CD14-positive monocyte (primary cell): ENCODE results near the gene METTL25. TPM values are rescaled to one million over a fixed set of nuclear protein-coding genes. Genes with fewer than 3 reads are reported as not detected.

Experiments used
- DNase-seq, 3 donors: peaks; one replicate each; pipeline ENCODE4 v3.0.0-alpha.2; 2011 to 2022
- H2AFZ ChIP-seq: 2 replicates; pipeline ENCODE4 v1.6.0; 2012; ENCODE audit warnings: mild to moderate bottlenecking, low read depth, low read length, inconsistent platforms; ENCODE audit not compliant: insufficient read depth, poor library complexity, severe bottlenecking
- H3K27ac ChIP-seq, 2 donors: 1 replicate in 1 of 2; 2 replicates in 1 of 2; pipeline ENCODE4 v1.5.1; 2012 to 2013; ENCODE audit warnings: low read length in 2 of 2, control low read depth in 1 of 2, inconsistent platforms in 1 of 2, low read depth in 1 of 2, mild to moderate bottlenecking in 1 of 2
- H3K27me3 ChIP-seq, 2 donors: one replicate each; pipeline versions ENCODE4 v1.6.0 to v1.6.1; 2011 to 2013; ENCODE audit warnings: low read length in 2 of 2; ENCODE audit not compliant: control insufficient read depth in 2 of 2, insufficient read depth in 2 of 2
- H3K36me3 ChIP-seq, 2 donors: replicated peaks in 1 of 2; 1 replicate in 1 of 2; 2 replicates in 1 of 2; pipeline versions ENCODE4 v1.5.1 to v1.6.1; 2012 to 2013; ENCODE audit warnings: low read length in 2 of 2, control low read depth in 1 of 2, inconsistent platforms in 1 of 2, mild to moderate bottlenecking in 1 of 2; ENCODE audit not compliant: insufficient read depth in 2 of 2, control insufficient read depth in 1 of 2
- H3K4me1 ChIP-seq, 2 donors: 1 replicate in 1 of 2; 2 replicates in 1 of 2; pipeline versions ENCODE4 v1.5.1 to v1.6.1; 2012 to 2013; ENCODE audit warnings: low read length in 2 of 2, control low read depth in 1 of 2, inconsistent platforms in 1 of 2, mild to moderate bottlenecking in 1 of 2, moderate library complexity in 1 of 2; ENCODE audit not compliant: insufficient read depth in 2 of 2, control insufficient read depth in 1 of 2
- H3K4me2 ChIP-seq: replicated peaks from 2 replicates; pipeline ENCODE3; 2012; ENCODE audit warnings: low read length, moderate library complexity, mild to moderate bottlenecking; ENCODE audit not compliant: poor library complexity, severe bottlenecking; ENCODE audit errors: extremely low read depth
- H3K4me3 ChIP-seq, 3 experiments: fragments of 200-600 bp in 1 of 3; sonication (generic) in 1 of 3; replicated peaks in 1 of 3; 1 replicate in 2 of 3; 2 replicates in 1 of 3; pipeline ENCODE4 v1.5.1; 2011 to 2013; ENCODE audit warnings: low read length in 3 of 3, mild to moderate bottlenecking in 3 of 3, control low read depth in 2 of 3, low read depth in 2 of 3, inconsistent platforms in 1 of 3, moderate library complexity in 1 of 3
- H3K79me2 ChIP-seq: 2 replicates; pipeline ENCODE4 v1.6.0; 2012; ENCODE audit warnings: mild to moderate bottlenecking, control low read depth, inconsistent platforms, low read length, moderate library complexity; ENCODE audit not compliant: insufficient read depth
- H3K9ac ChIP-seq: 2 replicates; pipeline ENCODE4 v1.6.0; 2017; ENCODE audit warnings: low read length, mild to moderate bottlenecking; ENCODE audit not compliant: insufficient read depth, poor library complexity, severe bottlenecking
- H3K9me3 ChIP-seq, 2 donors: replicated peaks in 1 of 2; 1 replicate in 1 of 2; 2 replicates in 1 of 2; pipeline versions ENCODE4 v1.5.1 to v1.6.1; 2012 to 2013; ENCODE audit warnings: low read length in 2 of 2, control low read depth in 1 of 2; ENCODE audit not compliant: control insufficient read depth in 1 of 2, insufficient read depth in 1 of 2
- H4K20me1 ChIP-seq: 2 replicates; pipeline ENCODE4 v1.6.0; 2012; ENCODE audit warnings: mild to moderate bottlenecking, low read length, control low read depth, moderate library complexity; ENCODE audit not compliant: insufficient read depth
- H3K27ac Mint-ChIP-seq, 7 donors: one replicate each; pipeline ENCODE4 v1.8.0; 2020; ENCODE audit warnings: mild to moderate bottlenecking in 7 of 7, mixed read lengths in 7 of 7, moderate library complexity in 6 of 7, inconsistent platforms in 2 of 7
- H3K27me3 Mint-ChIP-seq, 3 donors: one replicate each; pipeline ENCODE4 v1.8.0; 2021 to 2022; ENCODE audit warnings: low read depth in 3 of 3, mild to moderate bottlenecking in 3 of 3, mixed read lengths in 3 of 3, moderate library complexity in 3 of 3, inconsistent platforms in 1 of 3
- H3K36me3 Mint-ChIP-seq, 2 donors: one replicate each; pipeline ENCODE4 v1.8.0; 2020; ENCODE audit warnings: mixed read lengths in 2 of 2, inconsistent platforms in 1 of 2, mild to moderate bottlenecking in 1 of 2
- H3K4me1 Mint-ChIP-seq: one replicate; pipeline ENCODE4 v1.8.0; 2020; ENCODE audit warnings: mild to moderate bottlenecking, mixed read lengths
- H3K4me3 Mint-ChIP-seq, 2 donors: one replicate each; pipeline ENCODE4 v1.8.0; 2020; ENCODE audit warnings: mild to moderate bottlenecking in 2 of 2, mixed read lengths in 2 of 2, moderate library complexity in 1 of 2
- H3K9me3 Mint-ChIP-seq, 7 donors: one replicate each; pipeline ENCODE4 v1.8.0; 2020 to 2022; ENCODE audit warnings: mixed read lengths in 7 of 7, mild to moderate bottlenecking in 6 of 7, moderate library complexity in 6 of 7, inconsistent platforms in 2 of 7
- CTCF ChIP-seq: fragments of 200-600 bp; IDR thresholded peaks from one replicate; pipeline ENCODE4 v1.8.0; 2022; ENCODE audit warnings: antibody characterized with exemption, mild to moderate bottlenecking
- WGBS: methylation state at CpG from one replicate; pipeline ENCODE4 v1.1.5; 2013; ENCODE audit warnings: missing lambda C conversion rate; ENCODE audit not compliant: insufficient coverage; 5-methylcytosine and 5-hydroxymethylcytosine counted together
- intact Hi-C, 2 donors: fragments of 100-400 bp; cut with micrococcal nuclease; formaldehyde crosslinking; loops; one replicate each; pipeline versions ENCODE4 v1.15.0 to v1.15.1; 2023
- polyA plus RNA-seq, 3 donors: library from polyadenylated mRNA; depleted of rRNA in 1 of 3; unstranded in 2 of 3; stranded (reverse) in 1 of 3; fragments of 300-500 nt in 2 of 3; fragments of >200 nt in 1 of 3; fragmentation: Illumina TruSeq in 2 of 3; gene quantifications; 1 replicate in 2 of 3; 2 replicates in 1 of 3; pipeline ENCODE4 v1.2.3, GENCODE V29; 2012 to 2021

METTL25 gene
- polyA plus RNA-seq, 3 donors, result 7.0 to 12.2 (median 8.1) TPM

GRCh38 chr12:82412246-82412645 lies 53.9 kb downstream of the METTL25 start:
- Histone ChIP-seq H3K4me2 (no peak overlapping the region), H3K27me3 (no peaks in the 10 kb centered on the region), H3K4me3 (no peak overlapping the region), H3K27ac (no peak overlapping the region), H4K20me1 (no peaks in the 10 kb centered on the region), H3K9ac (no peak overlapping the region), H3K4me1 (no peaks in the 10 kb centered on the region), H2AFZ (no peak overlapping the region), H3K9me3 (no peaks in the 10 kb centered on the region), H3K79me2 (no peaks in the 10 kb centered on the region), H3K36me3 (peaks cover 0 to 10% of the 10 kb centered on the region in 2 donors)
- DNase-seq, result no peak
- H3K4me3 Mint-ChIP-seq, result no peak overlapping the region
- H3K27ac Mint-ChIP-seq, result no peak overlapping the region
- peaks cover 11 to 17% of the 10 kb centered on the region in 2 donors for H3K36me3 Mint-ChIP-seq
- no peak for TF ChIP-seq CTCF
- H3K27me3 Mint-ChIP-seq, result peaks cover 0 to 2% (median 1%) of the 10 kb centered on the region in 3 donors
- no peaks in the 10 kb centered on the region for H3K9me3 Mint-ChIP-seq
- WGBS, result no CpG with 5 or more reads among the region's 1 CpG
- no peaks in the 10 kb centered on the region for H3K4me1 Mint-ChIP-seq
- intact Hi-C loops, result no loop called here

DNA sequence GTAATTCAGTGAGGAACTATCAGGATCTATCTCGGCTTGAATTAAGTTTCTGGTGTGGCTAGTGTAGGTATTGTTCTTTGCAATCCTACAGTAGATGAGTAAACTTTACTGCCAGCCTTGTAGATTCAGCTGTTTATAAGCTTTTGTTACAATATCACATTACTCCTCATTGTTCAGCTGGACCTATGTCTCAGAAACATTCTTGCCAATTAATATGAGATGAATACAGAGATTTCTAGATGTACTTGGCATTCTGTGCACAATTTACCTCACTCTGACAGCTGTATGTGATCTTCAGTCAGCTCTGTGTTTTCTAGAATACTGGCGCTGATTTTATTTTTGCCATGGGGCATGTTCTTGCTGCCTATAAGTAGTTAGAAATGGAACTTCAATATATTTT lies 55.7 kb downstream of the METTL25 start:
- Mint-ChIP-seq H3K4me1 (no peaks in the 10 kb centered on the region), H3K27ac (no peak overlapping the region), H3K4me3 (no peak overlapping the region), H3K36me3 (peaks cover 3 to 6% of the 10 kb centered on the region in 2 donors), H3K9me3 (peaks cover 0 to 2% (median 0%) of the 10 kb centered on the region in 7 donors), H3K27me3 (peaks cover 0 to 2% (median 1%) of the 10 kb centered on the region in 3 donors)
- no peaks in the 10 kb centered on the region for H3K9me3 ChIP-seq
- intact Hi-C loops, result no loop called here
- H3K4me1 ChIP-seq, result no peaks in the 10 kb centered on the region
- H3K27ac ChIP-seq, result no peak overlapping the region
- TF ChIP-seq CTCF, result no peak
- no peaks in the 10 kb centered on the region for H3K27me3 ChIP-seq
- DNase-seq, result no peak
- H3K4me2 ChIP-seq, result no peak overlapping the region
- no peaks in the 10 kb centered on the region for H3K36me3 ChIP-seq
- no peak overlapping the region for H2AFZ ChIP-seq
- no CpG with 5 or more reads among the region's 2 CpGs for WGBS
- no peaks in the 10 kb centered on the region for H3K79me2 ChIP-seq
- H3K4me3 ChIP-seq, result no peak overlapping the region
- no peaks in the 10 kb centered on the region for H4K20me1 ChIP-seq
- no peak overlapping the region for H3K9ac ChIP-seq
